Measurements from ENCODE around the gene MRS2. TPM values are rescaled to one million over a fixed set of nuclear protein-coding genes. Genes with fewer than 3 reads are reported as not detected.
"Not testable (repeated sequence)": the region's sequence is repeated elsewhere in the genome, so short reads cannot be mapped to it uniquely, and the experiment has no call there.

MRS2 gene
- total RNA-seq, 2 donors from 2014 or later = 27.1 to 27.5 TPM

DNA sequence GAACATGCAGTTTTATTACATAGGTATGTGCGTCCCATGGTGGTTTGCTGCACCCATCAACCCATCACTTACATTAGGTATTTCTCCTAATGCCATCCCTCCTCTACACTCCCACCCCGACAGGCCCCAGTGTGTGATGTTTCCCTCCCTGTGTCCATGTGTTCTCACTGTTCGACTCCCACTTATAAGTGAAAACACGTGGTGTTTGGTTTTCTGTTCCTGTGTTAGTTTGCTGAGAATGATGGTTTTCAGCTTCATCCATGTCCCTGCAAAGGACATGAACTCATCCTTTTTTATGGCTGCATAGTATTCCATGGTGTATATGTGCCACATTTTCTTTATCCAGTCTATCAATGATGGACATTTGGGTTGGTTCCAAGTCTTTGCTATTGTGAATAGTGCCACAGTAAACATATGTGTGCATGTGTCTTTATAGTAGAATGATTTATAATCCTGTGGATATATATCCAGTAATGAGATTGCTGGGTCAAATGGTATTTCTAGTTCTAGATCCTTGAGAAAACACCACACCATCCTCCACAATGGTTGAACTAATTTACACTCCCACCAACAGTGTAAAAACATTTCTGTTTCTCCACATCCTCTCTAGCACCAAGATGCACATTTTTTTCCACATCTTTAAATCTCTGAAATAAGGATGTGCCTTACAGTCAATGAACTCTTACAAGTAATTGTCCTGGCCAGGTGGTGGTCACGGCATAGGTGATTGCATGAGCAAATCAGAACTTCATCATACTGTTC is 18.2 kb upstream of the MRS2 start:
- not testable (repeated sequence) for H3K27ac ChIP-seq; H3K9me3 ChIP-seq; H3K4me1 ChIP-seq (replicated peaks); H3K4me3 ChIP-seq; H3K27me3 ChIP-seq (replicated peaks; ENCODE audit: insufficient read depth); H3K36me3 ChIP-seq; DNase-seq (ENCODE audit: low spot score)
- intact Hi-C loops (cut with DNase I) = loop anchor here (5.0 kb wide), 1 partner anchor 102 kb away; no protein-coding TSS in a partner anchor
- 92% methylated on average over 5 of the region's 5 CpGs for WGBS

DNA sequence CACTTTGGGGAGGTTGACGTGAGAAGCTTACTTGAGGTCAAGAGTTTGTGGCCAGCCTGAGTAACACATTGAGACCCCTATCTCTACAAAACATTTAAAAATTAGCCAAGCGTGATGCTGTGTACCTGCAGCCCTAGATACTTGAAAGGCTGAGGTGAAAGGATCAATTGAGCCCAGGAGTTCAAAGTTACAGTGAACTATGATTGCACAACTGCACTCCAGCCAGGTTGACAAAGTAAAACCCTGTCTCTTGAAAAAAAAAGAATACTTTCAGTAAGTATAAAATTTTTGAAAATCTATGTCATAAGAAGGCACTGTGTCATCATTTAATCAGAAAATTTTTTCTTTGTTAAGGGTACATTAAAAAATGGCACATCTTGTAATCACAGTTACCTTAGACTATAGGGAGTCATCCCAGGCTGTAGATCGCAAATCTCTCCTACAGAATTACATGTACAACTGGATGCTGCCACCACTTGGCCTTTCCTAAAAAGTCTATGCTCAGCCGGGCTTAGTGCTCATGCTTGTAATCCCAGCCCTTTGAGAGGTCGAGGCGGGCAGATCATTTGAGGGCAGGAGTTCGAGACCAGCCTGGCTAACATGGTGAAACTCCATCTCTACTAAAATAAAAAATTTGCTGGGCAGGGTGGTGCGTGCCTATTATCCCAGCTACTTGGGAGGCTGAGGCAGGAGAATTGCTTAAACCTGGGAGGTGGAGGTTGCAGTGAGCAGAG is 17.0 kb upstream of the MRS2 start:
- no peak overlapping the region for H3K4me3 ChIP-seq
- no peaks in the 10 kb centered on the region for H3K27me3 ChIP-seq (replicated peaks; ENCODE audit: insufficient read depth)
- TF ChIP-seq POLR2AphosphoS5 (IDR thresholded peaks at IDR 0.05) (no peak), POLR2A (IDR thresholded peaks at IDR 0.05) (no peak)
- TF ChIP-seq, protein P1, sequence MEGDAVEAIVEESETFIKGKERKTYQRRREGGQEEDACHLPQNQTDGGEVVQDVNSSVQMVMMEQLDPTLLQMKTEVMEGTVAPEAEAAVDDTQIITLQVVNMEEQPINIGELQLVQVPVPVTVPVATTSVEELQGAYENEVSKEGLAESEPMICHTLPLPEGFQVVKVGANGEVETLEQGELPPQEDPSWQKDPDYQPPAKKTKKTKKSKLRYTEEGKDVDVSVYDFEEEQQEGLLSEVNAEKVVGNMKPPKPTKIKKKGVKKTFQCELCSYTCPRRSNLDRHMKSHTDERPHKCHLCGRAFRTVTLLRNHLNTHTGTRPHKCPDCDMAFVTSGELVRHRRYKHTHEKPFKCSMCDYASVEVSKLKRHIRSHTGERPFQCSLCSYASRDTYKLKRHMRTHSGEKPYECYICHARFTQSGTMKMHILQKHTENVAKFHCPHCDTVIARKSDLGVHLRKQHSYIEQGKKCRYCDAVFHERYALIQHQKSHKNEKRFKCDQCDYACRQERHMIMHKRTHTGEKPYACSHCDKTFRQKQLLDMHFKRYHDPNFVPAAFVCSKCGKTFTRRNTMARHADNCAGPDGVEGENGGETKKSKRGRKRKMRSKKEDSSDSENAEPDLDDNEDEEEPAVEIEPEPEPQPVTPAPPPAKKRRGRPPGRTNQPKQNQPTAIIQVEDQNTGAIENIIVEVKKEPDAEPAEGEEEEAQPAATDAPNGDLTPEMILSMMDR (IDR thresholded peaks at IDR 0.05) = no peak
- no peak for DNase-seq (ENCODE audit: low spot score)
- intact Hi-C loops (cut with DNase I) = loop anchor here (5.0 kb wide), 1 partner anchor 103 kb away; no protein-coding TSS in a partner anchor
- 78% methylated on average over 8 of the region's 8 CpGs for WGBS
- no peak overlapping the region for H3K27ac ChIP-seq
- no peaks in the 10 kb centered on the region for H3K36me3 ChIP-seq
- no peaks in the 10 kb centered on the region for H3K9me3 ChIP-seq
- no peaks in the 10 kb centered on the region for H3K4me1 ChIP-seq (replicated peaks)

DNA sequence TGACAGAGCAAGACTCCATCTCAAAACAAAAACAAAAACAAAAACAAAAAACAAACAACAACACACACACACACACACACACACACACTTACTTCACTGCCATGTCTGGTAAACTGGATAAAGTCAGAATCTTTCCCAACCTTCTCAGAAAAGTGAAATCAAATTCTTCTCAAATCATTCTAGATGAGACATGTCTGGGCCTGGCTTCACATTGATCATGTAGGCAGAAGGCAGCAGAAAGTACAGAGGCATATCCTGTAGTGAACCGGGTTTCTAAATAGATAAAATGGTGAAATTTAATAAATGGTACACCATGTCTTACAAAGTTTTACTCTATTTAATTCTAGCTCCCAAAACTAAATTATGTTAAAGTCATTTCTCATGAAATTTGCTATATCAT is 14.9 kb upstream of the MRS2 start:
- H3K4me3 ChIP-seq = no peak overlapping the region
- H3K4me1 ChIP-seq (replicated peaks) = no peaks in the 10 kb centered on the region
- no peaks in the 10 kb centered on the region for H3K27me3 ChIP-seq (replicated peaks; ENCODE audit: insufficient read depth)
- H3K27ac ChIP-seq = no peak overlapping the region
- H3K36me3 ChIP-seq = no peaks in the 10 kb centered on the region
- 45% methylated on average over 1 of the region's 1 CpG for WGBS
- no peak for DNase-seq (ENCODE audit: low spot score)
- H3K9me3 ChIP-seq = no peaks in the 10 kb centered on the region
- intact Hi-C loops (cut with DNase I) = loop anchor here (5.0 kb wide), 1 partner anchor 106 kb away; no protein-coding TSS in a partner anchor
- TF ChIP-seq, protein P1 (IDR thresholded peaks at IDR 0.05) = no peak
- TF ChIP-seq POLR2A (IDR thresholded peaks at IDR 0.05) (no peak), POLR2AphosphoS5 (IDR thresholded peaks at IDR 0.05) (no peak)

DNA sequence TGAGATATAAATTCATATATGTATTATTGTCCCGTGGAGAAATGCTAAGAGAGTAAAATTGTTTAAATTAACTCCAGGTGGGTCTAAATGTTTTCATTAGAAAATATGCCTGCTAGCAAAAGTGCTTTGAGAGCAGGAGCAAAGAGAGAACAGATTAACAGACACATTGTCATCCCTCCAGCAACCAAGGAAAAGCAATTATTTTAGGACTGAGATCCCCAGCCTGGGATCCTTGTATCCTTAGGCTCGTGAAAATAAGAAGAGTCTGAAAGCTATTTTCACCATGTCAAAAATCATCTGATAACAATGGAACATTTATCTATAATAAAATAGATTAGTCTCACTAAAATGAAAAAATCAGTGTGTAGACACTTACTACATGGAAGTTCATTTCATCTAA is 11.5 kb upstream of the MRS2 start:
- intact Hi-C loops (cut with DNase I) = no loop called here
- no peak for TF ChIP-seq POLR2A (IDR thresholded peaks at IDR 0.05)
- no peak for TF ChIP-seq POLR2AphosphoS5 (IDR thresholded peaks at IDR 0.05)
- TF ChIP-seq, protein P1 (IDR thresholded peaks at IDR 0.05) = no peak
- 57% methylated on average over 2 of the region's 2 CpGs for WGBS
- Histone ChIP-seq H3K27me3 (replicated peaks; ENCODE audit: insufficient read depth) (no peaks in the 10 kb centered on the region), H3K27ac (no peak overlapping the region), H3K9me3 (no peaks in the 10 kb centered on the region), H3K4me3 (no peak overlapping the region), H3K4me1 (replicated peaks) (no peaks in the 10 kb centered on the region), H3K36me3 (no peaks in the 10 kb centered on the region)
- no peak for DNase-seq (ENCODE audit: low spot score)

DNA sequence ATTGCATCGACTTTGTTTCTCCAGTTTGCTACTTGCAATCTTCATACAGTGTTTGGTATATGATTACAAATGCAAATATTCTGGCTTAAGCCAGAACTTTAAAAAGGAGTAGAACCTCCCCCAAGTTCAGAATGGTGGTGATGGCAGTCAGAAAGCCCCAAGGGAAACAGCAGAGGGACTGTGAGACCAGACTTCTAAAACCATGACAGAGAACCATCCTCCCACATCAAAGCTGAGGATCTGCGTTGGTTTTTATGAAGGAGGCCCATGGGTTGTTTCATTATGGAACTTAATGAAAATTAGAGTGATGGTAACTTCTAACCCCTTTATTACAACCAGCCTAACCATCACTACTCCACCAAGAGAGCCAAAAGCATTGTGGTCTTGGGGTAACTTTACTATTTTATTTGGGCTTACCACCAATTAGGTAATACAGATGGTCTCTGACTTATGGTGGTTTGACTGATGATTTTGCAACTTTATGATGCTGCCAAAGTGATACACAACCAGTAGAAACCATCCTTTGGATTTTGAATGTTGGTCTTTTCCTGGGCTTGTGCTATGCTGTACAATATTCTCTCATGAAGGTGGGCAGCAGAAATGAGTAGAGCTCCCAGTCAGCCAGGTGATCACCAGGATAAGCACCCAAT is 10.9 kb upstream of the MRS2 start:
- TF ChIP-seq POLR2AphosphoS5 (IDR thresholded peaks at IDR 0.05) = no peak
- no peak for TF ChIP-seq POLR2A (IDR thresholded peaks at IDR 0.05)
- TF ChIP-seq, protein P1 (IDR thresholded peaks at IDR 0.05) = no peak
- intact Hi-C loops (cut with DNase I) = no loop called here
- 87% methylated on average over 2 of the region's 2 CpGs for WGBS
- DNase-seq (ENCODE audit: low spot score) = no peak
- no peaks in the 10 kb centered on the region for H3K9me3 ChIP-seq
- H3K27me3 ChIP-seq (replicated peaks; ENCODE audit: insufficient read depth) = no peaks in the 10 kb centered on the region
- H3K36me3 ChIP-seq = no peaks in the 10 kb centered on the region
- no peaks in the 10 kb centered on the region for H3K4me1 ChIP-seq (replicated peaks)
- H3K4me3 ChIP-seq = no peak overlapping the region
- no peak overlapping the region for H3K27ac ChIP-seq
